Smooth muscle cell (in vitro differentiated cells): Measurements from ENCODE around the gene ZNF566. TPM values are rescaled to one million over a fixed set of nuclear protein-coding genes. Genes with fewer than 3 reads are reported as not detected.
A peak's percentile ranks its signal among the peaks of the same experiment; 100 is the strongest.

Source experiments
- DNase-seq: peaks from one replicate; lab custom pipeline; 2025; ENCODE audit not compliant: unreplicated experiment; lab: John Stamatoyannopoulos, UW
- H2AFZ ChIP-seq: fragments of 200-600 bp; sonication (generic); 2 replicates; pipeline ENCODE4 v1.6.0; 2016; ENCODE audit warnings: antibody characterized with exemption, low read depth, mild to moderate bottlenecking
- H3F3A ChIP-seq: fragments of 200-600 bp; sonication (generic); 2 replicates; pipeline ENCODE4 v1.6.0; 2017; ENCODE audit warnings: antibody characterized with exemption, low read depth
- H3K27ac ChIP-seq: fragments of 200-600 bp; sonication (generic); 2 replicates; pipeline ENCODE4 v1.5.1; 2016; ENCODE audit warnings: low read depth, mild to moderate bottlenecking
- H3K27me3 ChIP-seq: fragments of 200-600 bp; sonication (generic); 2 replicates; pipeline ENCODE4 v1.6.1; 2016; ENCODE audit warnings: low read depth, mild to moderate bottlenecking
- H3K36me3 ChIP-seq: fragments of 200-600 bp; sonication (generic); 2 replicates; pipeline ENCODE4 v1.5.1; 2016; ENCODE audit warnings: low read depth
- H3K4me1 ChIP-seq: fragments of 200-600 bp; sonication (generic); 2 replicates; pipeline ENCODE4 v1.5.1; 2016; ENCODE audit warnings: low read depth
- H3K4me2 ChIP-seq: fragments of 200-600 bp; sonication (generic); 2 replicates; pipeline ENCODE4 v1.6.0; 2016; ENCODE audit warnings: mild to moderate bottlenecking
- H3K4me3 ChIP-seq: fragments of 200-600 bp; sonication (generic); 2 replicates; pipeline ENCODE4 v1.5.1; 2016; ENCODE audit warnings: mild to moderate bottlenecking
- H3K79me2 ChIP-seq: fragments of 200-600 bp; sonication (generic); 2 replicates; pipeline ENCODE4 v1.6.0; 2016; ENCODE audit warnings: low read depth, mild to moderate bottlenecking
- H3K9ac ChIP-seq: fragments of 200-600 bp; sonication (generic); 2 replicates; pipeline ENCODE4 v1.6.0; 2016; ENCODE audit warnings: low read depth
- H3K9me3 ChIP-seq: fragments of 200-600 bp; sonication (generic); replicated peaks from 2 replicates; pipeline ENCODE4 v1.5.1; 2016; ENCODE audit warnings: low read depth
- H4K20me1 ChIP-seq: fragments of 200-600 bp; sonication (generic); 2 replicates; pipeline ENCODE4 v1.6.0; 2016; ENCODE audit warnings: low read depth
- WGBS: methylation state at CpG from one replicate; pipeline ENCODE4 v1.1.7; 2016; ENCODE audit warnings: low lambda C conversion rate; 5-methylcytosine and 5-hydroxymethylcytosine counted together
- polyA plus RNA-seq: library from polyadenylated mRNA; unstranded; fragments of >200 nt; fragmentation: Nextera tagmentation; extraction: Ambion mirVana; gene quantifications from 2 replicates; pipeline ENCODE4 v1.2.1, GENCODE V29; 2016
- total RNA-seq: library from RNA; depleted of rRNA; stranded (reverse); fragments of >200 nt; gene quantifications from 2 replicates; pipeline ENCODE4 v1.2.3, GENCODE V29; 2014
- TF ChIP-seq, protein P1 (sequence below): fragments of 200-600 bp; sonication (generic); IDR thresholded peaks from 2 replicates; pipeline ENCODE4 v1.5.1; 2017; ENCODE audit warnings: borderline replicate concordance, mild to moderate bottlenecking, antibody characterized with exemption; ENCODE audit not compliant: insufficient read depth, poor library complexity, severe bottlenecking

ZNF566 gene
- 6.9 and 9.8 TPM in 2 replicates for total RNA-seq
- 3.5 and 4.6 TPM in 2 replicates for polyA plus RNA-seq

DNA sequence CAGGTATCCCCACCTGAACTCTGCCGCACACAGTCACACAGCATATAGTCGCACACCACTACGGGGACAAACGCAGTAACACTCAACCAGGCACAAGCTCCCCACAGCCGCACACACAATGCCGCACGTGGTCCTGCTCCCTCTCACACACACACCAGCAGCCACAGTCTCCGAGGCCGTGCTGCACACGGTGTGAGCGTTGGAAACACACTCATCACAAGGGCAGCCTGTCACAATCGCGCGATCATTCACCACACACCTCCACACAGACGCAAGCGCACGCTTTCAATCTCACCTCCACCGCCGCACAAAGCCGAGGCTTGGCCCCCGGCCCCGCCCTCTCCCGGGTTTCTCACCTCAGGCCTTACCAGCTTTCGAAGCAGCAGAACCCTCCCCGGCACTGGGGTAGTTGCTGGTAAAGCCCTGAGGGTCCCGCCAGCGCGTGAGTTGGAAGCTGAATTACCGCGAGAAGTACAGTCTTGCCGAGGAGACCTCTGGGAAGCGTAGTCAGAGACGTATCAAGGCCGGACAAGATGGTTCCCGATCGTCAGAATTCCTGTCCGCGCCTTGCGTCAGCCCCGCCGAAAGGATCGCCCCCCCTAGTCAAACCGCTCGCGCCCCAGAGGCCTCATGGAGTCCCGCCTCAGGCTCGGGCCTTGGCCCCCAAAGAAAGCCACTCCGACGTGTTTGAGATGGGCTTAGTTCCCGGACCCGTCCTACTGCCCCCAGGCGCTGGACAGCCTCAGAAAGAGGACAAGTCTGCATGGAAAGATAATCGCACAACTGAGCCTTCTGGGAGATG lies at the start of gene ZNF566:
Gene ZNF566 (minus strand): TSS at position 444 of the 802 bp plus-strand sequence. CDS start 13,004 bp downstream, outside the sequence.
- peaks cover 4% of the 10 kb centered on the region for H3K4me1 ChIP-seq
- WGBS = under 1% methylated on average over 53 of the region's 53 CpGs
- no peaks in the 10 kb centered on the region for H3K9me3 ChIP-seq
- peak within 1 kb of the TSS; percentile 98 for H2AFZ ChIP-seq
- no peaks in the 10 kb centered on the region for H4K20me1 ChIP-seq
- H3K4me2 ChIP-seq = peak within 1 kb of the TSS; percentile 92
- no peaks in the 10 kb centered on the region for H3K36me3 ChIP-seq
- TF ChIP-seq, protein P1, sequence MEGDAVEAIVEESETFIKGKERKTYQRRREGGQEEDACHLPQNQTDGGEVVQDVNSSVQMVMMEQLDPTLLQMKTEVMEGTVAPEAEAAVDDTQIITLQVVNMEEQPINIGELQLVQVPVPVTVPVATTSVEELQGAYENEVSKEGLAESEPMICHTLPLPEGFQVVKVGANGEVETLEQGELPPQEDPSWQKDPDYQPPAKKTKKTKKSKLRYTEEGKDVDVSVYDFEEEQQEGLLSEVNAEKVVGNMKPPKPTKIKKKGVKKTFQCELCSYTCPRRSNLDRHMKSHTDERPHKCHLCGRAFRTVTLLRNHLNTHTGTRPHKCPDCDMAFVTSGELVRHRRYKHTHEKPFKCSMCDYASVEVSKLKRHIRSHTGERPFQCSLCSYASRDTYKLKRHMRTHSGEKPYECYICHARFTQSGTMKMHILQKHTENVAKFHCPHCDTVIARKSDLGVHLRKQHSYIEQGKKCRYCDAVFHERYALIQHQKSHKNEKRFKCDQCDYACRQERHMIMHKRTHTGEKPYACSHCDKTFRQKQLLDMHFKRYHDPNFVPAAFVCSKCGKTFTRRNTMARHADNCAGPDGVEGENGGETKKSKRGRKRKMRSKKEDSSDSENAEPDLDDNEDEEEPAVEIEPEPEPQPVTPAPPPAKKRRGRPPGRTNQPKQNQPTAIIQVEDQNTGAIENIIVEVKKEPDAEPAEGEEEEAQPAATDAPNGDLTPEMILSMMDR = no peak
- H3K79me2 ChIP-seq = peaks cover 30% of the 10 kb centered on the region
- H3F3A ChIP-seq = no peaks in the 10 kb centered on the region
- H3K27ac ChIP-seq = peak within 1 kb of the TSS; percentile 96
- peak within 1 kb of the TSS; percentile 98 for H3K9ac ChIP-seq
- H3K4me3 ChIP-seq = peak within 1 kb of the TSS; percentile 91
- peak; percentile 70 for DNase-seq
- H3K27me3 ChIP-seq = no peaks in the 10 kb centered on the region

DNA sequence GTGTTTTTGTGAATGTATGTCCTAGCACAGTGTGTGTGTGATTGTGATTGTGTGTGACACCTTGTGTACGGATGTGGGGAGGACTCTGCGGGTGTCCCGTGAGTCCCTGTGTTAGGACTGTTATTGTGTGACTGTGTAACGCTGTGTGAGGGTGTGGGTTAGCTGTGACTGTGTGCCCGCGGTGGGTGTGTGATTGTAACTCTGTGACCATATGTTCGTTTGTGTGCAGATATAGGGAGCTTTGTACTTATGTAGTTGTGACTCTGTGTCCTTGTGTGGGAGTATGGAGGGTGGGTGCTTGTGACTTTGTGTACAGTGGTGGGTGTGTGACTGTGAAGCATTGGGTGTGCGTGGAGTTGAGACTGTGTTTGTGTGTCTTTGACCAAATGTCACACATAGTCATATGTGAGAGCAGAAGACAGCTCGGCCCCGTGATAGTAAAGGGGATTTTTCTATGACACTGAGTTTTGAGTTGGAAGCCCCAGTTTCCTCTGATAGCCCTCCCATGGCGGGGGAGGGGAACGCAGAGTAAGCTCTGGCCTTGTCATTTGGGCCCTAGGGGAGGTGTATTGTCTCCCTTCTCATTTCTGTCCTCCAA lies 39.7 kb upstream of the ZNF566 start:
- Histone ChIP-seq H3K4me1 (peaks cover 9% of the 10 kb centered on the region), H3K79me2 (peaks cover 46% of the 10 kb centered on the region), H3K9me3 (peaks cover 25% of the 10 kb centered on the region), H3K36me3 (peaks cover 13% of the 10 kb centered on the region), H2AFZ (peak overlapping the region; percentile 95), H3K27ac (peak overlapping the region; percentile 77), H3K4me3 (peak overlapping the region; percentile 76), H3K9ac (peak overlapping the region; percentile 90), H3F3A (no peaks in the 10 kb centered on the region), H3K27me3 (no peaks in the 10 kb centered on the region), H3K4me2 (peak overlapping the region; percentile 96), H4K20me1 (no peaks in the 10 kb centered on the region)
- TF ChIP-seq, protein P1 = no peak
- 6% methylated on average over 12 of the region's 12 CpGs for WGBS
- no peak for DNase-seq

DNA sequence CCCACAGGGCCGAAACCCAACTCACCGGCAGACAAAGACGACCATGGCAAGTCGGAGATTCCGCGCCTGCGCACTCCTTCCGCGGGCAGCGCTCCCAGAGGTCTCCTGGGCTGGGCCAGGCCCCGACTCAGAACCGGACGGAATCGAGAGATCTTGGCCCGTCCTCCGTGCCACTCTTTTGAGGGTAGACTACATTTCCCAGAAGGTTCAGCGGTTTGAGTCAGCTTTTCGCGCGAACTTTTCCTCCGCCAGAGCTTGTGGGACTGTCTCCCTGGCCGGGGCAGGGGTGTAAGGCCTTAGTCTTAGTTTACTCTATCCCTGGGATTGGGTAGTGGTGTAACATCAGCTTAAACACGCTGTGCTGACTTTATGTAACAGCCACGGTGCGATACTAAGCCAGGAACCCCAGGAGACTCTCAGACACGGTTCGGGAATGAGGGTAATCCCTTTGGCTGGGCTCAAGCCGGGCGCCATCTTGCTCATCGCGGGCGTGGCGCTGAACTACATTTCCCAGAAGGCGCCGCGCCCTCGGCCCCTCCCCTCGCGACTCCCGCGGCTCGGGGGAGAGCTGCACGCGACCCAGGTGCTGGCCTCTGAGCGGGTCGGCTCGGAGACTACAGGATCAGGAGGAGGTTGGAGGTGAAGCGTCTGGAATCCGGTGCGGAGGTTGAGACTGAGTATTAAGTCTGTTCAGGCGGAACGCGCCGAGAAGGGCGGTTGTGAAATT lies 39.0 kb upstream of the ZNF566 start, which contains the start of gene ZNF260:
Gene ZNF260 (minus strand): TSS at position 78 of the 727 bp plus-strand sequence. CDS start 13,033 bp downstream, outside the sequence.
- under 1% methylated on average over 55 of the region's 55 CpGs for WGBS
- Histone ChIP-seq H3K79me2 (peaks cover 47% of the 10 kb centered on the region), H4K20me1 (no peaks in the 10 kb centered on the region), H2AFZ (peak within 1 kb of the TSS; percentile 95), H3K27me3 (no peaks in the 10 kb centered on the region), H3F3A (no peaks in the 10 kb centered on the region), H3K27ac (peak within 1 kb of the TSS; percentile 77), H3K9me3 (peaks cover 23% of the 10 kb centered on the region), H3K9ac (peak within 1 kb of the TSS; percentile 90), H3K4me3 (peak within 1 kb of the TSS; percentile 76), H3K36me3 (peaks cover 17% of the 10 kb centered on the region), H3K4me2 (peak within 1 kb of the TSS; percentile 96), H3K4me1 (peaks cover 9% of the 10 kb centered on the region)
- TF ChIP-seq, protein P1 = no peak
- peak; percentile 88 for DNase-seq
